NCI-H524 treated with DMSO at 0.1 percent for 48 hours (cell line): Measurements from ENCODE around the gene MITF.

Experiments used
- DNase-seq: peaks from one replicate; lab custom pipeline; 2025; lab: John Stamatoyannopoulos, UW

Gene MITF

DNA sequence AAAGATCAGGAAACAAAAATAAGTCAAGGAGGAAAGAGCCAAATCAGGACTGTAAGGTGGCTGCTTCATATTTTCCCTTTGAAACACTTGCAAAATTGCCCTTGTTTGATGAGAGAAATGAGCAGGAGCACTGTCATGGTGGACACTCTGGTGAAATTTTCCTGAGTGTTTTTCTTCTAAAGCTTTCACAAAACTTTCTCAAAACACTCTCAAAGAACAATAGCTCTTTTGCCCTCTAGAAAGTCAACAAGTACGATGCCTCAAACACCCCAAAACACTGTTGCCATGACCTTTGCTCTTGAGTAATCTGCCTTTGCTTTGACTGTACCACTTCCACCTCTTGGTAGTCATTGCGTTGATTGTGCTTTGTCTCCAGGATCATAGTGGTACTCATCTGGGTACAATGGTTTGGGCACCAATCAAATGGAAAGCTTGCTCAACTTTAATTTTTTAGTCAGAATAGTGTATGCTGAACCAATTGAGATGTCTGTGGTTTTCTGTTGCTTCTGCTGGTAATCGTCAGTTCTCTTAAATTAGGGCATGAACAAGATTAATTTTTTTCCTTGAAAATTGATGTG is 13.2 kb upstream of the MITF start:
- no peak for DNase-seq

GRCh38 chr3:69729147-69729919 is 9.9 kb upstream of the MITF start:
- DNase-seq: no peak

DNA sequence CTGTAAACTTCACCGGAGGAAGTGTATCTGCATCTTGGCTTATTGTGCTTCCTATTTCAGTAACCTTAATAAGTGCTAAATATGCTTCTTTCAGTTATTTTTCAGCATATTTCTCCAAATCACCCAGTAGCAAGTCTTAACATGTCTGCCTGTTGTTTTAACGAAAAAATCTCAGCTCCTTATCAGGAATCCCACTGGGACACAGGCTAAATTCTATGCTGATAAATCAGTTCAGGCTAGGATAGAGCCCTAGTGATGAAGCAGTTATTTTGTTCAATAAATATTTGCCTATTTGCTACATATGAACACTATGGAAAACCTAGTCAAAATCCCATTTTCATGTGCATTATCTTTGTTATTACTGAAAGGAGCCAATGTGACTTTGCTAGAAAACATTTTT is 8.2 kb upstream of the MITF start:
- no peak for DNase-seq

DNA sequence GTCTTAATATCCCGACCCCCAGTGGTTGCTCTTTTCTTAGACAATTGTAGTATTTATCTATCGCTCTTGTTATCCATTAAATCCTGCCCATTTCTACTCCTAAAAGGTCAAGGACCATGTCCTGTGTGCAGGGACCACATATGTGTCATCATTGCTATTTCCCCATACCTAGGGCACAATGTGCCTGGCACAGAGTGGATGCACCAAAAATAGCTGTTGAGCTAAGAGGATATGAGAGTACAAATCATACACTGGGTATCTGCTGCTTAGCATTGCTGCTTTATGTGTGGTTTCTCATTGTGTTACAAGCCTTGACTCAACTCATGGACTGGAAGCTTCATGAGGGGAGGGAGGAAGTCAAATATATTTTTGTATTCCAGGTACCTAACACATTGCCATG is 3.4 kb upstream of the MITF start:
- DNase-seq: no peak

DNA sequence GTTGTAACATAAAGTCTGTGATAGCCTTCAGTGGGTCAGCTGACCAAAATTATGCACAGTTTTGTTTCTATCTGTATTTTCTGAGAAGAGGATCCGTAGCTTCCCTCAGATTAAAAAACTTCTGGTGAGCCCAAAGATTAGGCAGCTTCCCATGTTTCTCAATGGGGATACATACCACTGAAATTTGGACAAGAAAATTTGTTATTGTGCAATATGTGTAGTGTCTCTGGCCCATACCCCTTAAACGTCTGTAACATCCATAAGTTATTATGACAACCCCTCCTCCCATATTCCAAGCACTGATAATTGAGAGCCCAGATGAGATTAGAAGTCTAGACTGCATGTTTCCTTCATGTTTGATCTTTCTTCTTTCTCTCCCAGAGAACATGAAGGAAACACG is 1.9 kb upstream of the MITF start:
- no peak for DNase-seq

DNA sequence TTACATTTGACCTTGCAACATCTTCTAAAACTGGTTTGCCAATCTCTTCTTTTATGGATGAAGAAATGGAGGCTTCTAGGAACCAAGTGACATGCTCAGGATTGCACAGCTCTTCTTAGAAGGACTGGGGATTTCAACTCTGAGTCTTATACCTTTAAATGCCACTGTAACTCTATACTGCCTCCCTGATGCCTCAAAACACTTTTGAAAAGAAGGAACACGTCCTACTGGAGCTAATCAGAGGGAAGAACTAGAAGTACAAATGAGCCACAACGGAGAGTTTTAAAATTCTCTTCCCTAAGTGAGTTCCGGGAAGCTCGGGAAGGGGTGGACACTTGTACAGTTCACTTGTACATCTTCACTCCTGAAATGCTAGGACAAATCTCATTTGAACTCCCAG is 949 bp upstream of the MITF start:
- DNase-seq: peak; percentile 1

- no peak for DNase-seq
These were observed 433 bp upstream of the MITF start for GRCh38 chr3:69738859-69739203.

GRCh38 chr3:69740103-69741021 is 1.1 kb downstream of the MITF start:
- DNase-seq: no peak

DNA sequence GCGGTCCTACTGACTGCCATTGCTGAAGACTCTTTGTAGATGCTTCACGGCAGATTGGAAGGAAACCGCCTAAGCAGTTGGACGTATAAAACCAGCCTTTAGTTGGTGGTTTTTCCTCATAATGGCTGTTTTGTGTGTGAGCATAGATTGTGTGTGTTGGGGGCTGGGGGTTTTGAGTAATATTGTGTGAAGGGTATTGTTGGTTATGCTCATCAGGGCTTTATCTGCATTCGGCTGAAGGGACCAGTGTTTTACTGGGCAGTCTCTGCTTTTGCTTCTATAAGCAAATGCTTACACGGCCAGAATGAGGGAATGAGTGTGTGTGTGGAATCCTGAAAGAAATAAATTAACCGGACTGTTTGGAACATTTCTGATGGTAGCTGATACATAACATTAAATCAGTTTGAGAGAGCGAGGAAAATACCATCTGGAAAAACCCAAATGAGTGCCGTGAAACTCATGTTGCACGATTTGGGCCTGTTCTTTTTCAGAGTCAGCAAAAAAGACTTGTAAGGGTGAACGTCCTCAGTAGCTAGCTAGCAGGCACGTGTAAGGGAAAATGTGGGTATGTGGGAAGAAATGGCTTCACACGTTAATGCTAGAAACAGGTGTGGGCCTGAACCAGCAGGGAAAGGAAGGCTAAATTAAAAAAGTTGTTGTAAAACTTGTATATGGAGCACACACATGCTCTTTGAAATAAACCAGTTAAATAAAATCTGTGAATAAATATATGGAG is 1.9 kb downstream of the MITF start:
- DNase-seq: no peak

DNA sequence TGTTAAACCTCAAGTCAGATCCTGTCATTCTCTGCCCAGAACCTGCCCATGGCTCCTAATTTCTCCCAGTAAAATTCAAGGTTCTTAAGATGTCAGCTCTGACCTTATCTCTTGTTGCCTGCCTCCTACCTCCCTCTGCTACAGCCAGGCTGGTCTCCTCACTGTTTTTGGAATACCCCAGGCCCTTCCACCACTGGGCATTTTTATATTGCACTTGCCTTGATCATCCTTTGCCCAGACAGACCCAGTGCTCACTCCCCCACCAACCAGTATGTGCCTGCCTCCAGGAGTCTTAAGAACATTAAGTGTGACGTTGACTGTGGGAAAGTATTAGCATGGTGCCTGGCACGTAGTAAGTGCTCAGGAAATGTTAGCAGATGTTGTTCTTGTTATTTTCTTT is 3.1 kb downstream of the MITF start:
- DNase-seq: no peak

- DNase-seq: no peak
These were observed 5.0 kb downstream of the MITF start for GRCh38 chr3:69743975-69744906.

DNA sequence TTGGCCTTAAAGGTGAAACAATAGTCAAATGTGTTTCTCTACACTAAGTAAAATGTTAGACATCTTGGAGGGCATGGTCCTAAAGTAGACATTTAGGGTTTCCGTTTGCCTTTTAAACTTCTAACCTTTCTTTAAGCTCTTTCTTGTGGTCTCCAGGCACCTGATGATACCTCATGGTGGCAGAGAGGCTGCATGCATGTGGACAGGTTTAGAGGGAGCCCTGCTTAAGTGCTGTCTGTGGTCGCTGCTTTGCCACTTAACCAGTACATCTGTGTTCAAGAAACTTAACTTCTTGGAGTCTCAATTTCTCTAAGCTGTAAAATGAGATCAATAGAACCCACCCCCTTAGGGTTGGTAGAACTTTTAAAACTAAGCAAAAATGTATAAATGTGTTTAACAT is 6.2 kb downstream of the MITF start:
- DNase-seq: no peak

- DNase-seq: no peak
These were observed 6.9 kb downstream of the MITF start for GRCh38 chr3:69746119-69746518.

GRCh38 chr3:69747511-69748258 is 8.4 kb downstream of the MITF start:
- no peak for DNase-seq

GRCh38 chr3:69748503-69748902 is 9.2 kb downstream of the MITF start:
- DNase-seq: no peak

- no peak for DNase-seq
These were observed 10.2 kb downstream of the MITF start for GRCh38 chr3:69749461-69749860.

DNA sequence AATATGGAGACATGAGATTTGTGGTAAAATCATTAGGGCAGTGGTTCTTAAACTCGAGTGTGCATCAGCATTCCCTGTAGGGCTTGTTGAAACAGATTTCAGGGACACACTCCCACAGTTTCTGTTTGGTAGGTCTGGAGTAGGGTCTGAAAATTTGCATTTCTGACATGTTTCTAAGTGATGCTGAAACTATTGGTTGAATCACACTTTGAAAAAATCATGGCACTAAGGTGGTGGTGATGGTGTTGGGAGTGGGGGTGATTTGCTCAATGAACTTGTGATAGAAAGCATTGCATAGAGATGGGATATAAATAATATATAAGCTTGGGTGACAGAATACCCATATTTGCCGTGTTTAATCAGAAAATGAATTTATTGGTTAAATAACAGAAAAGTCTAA is 11.3 kb downstream of the MITF start:
- no peak for DNase-seq

DNA sequence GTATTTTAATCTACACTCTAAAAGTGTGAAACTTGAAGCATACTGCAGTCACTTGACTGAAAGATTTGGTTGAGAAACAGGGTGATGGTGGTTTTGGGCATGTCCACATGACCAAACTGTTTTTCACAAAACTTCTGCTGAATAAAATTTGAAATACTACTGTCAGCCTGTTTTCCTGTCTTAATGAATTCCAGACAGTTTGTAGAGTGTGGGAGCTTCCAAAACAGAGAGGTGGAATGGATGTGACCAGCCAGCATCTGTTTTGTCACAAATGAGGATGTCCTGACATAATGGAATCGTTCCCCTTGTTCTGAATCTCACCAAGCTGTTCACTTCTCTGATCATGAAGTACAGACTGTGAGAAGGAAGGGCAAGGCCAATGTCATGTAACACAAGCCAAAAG is 11.8 kb downstream of the MITF start:
- DNase-seq: no peak

DNA sequence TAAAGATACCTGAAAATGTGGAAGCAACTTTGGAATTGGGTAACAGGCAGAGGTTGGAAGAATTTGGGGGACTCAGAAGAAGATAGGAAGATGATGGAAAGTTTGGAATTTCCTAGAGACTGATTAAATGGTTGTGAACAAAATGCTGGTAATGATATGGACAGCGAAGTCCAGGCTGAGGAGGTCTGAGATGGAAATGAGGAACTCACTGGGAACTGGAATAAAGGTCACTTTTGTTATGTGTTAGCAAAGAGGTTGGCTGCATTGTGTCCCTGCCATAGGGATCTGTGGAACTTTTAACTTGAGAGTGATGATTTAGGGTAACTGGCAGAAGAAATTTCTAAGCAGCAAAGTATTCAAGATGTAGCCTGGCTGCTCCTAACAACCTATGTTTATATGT is 13.0 kb downstream of the MITF start:
- DNase-seq: no peak

GRCh38 chr3:69753179-69753775 is 14.0 kb downstream of the MITF start:
- DNase-seq: no peak
